CD4-positive, alpha-beta T cell treated with Interleukin-4 for 1 hour (primary cell): ENCODE data around the gene ZNF358.
A peak's percentile ranks its signal among the peaks of the same experiment; 100 is the strongest.

Experiments
- DNase-seq, 2 donors: peaks; one replicate each; pipeline ENCODE4 v3.0.0-alpha.2; 2020 to 2022

The ZNF358 gene

DNA sequence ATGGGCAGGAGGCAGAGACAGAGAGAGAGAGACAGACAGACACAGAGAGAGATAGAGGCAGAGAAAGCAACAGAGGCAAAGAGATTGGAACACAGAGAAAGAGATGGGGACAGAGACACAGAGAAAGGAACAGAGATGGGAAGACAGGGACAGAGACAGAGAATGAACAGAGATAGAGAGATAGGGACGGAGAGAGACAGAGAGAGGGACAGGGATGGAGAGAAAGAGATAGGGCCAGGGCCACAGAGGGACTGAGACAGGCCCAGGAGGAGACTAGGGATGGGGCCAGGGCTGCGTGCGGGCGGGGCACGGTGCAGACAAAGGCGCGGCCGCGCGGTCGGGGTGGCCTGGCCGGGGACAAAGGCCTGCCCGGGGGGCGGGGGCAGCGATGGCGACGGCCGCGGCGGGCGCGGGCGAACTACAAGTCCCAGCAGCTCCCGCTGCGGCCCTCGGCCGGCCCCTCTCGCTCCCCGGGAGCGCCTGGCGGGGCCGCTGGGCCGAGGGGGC lies at the start of gene ZNF358:
TSS of gene ZNF358 (plus strand) at position 459 of the 507 bp plus-strand sequence. CDS start 3,140 bp downstream, outside the sequence.
- no peak for DNase-seq

DNA sequence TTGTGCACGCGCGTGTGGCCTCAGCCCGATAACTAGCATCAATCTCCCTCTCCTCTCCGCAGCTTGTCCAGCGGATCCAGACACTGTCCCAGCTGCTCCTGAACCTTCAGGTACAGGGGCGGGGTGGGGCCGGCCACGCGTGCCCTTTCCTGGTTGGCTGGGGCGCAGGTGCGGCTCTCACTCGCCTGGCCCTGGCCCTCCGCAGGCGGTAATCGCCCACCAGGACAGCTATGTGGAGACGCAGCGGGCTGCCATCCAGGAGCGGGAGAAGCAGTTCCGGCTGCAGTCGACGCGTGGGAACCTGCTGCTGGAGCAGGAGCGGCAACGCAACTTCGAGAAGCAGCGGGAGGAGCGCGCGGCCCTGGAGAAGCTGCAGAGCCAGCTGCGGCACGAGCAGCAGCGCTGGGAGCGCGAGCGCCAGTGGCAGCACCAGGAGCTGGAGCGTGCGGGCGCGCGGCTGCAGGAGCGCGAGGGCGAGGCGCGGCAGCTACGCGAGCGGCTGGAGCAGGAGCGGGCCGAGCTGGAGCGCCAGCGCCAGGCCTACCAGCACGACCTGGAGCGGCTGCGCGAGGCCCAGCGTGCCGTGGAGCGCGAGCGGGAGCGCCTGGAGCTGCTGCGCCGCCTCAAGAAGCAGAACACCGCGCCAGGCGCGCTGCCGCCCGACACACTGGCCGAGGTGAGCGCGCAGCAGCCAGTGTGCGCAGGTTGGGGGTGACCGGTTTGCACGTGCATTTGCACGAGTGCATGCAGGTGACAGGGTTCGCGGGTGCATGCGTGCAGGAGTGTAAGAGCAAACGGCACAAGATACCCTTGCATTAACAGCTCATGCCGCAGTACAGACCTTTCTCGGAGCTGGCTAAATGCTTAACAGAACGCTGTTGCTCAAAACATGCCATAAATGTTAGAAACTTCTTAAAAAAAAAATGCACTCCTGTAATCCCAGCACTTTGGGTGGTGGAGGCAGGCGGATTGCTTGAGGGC lies 48.6 kb upstream of the ZNF358 start:
- no peak for DNase-seq

DNA sequence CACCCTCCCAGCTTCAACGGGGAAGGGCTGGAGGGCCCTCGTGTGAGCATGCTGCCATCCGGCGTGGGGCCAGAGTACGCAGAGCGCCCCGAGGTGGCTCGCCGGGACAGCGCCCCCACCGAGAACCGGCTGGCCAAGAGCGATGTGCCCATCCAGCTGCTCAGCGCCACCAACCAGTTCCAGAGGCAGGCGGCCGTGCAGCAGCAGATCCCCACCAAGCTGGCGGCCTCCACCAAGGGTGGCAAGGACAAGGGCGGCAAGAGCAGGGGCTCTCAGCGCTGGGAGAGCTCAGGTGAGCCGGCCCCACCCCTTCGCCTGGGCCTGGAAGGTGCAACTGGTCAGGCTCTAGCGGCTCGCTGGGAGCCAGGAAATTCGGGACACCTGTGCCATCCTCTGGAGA lies 47.1 kb upstream of the ZNF358 start:
- DNase-seq, result no peak

DNA sequence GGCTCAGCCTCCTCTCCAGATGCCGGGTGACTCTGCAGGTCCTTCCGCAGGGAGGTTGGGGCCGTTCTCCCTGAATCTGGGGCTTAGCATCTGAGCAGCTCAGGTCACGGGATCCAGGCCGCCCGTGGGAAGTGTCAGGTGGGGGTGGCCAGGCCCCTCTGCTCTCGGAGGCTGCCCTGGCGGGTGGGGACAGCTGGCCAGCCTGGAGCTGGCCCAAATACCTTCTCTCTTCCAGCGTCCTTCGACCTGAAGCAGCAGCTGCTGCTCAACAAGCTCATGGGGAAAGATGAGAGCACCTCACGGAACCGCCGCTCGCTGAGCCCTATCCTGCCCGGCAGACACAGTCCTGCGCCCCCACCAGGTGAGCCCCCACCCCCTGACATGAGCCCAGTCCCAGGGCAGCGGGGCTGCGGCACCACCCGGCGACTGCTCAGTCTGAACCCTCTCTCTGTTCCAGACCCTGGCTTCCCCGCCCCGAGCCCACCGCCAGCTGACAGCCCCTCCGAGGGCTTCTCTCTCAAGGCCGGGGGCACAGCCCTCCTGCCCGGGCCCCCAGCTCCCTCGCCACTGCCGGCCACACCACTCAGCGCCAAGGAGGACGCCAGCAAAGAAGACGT lies 46.1 kb upstream of the ZNF358 start:
- no peak for DNase-seq

DNA sequence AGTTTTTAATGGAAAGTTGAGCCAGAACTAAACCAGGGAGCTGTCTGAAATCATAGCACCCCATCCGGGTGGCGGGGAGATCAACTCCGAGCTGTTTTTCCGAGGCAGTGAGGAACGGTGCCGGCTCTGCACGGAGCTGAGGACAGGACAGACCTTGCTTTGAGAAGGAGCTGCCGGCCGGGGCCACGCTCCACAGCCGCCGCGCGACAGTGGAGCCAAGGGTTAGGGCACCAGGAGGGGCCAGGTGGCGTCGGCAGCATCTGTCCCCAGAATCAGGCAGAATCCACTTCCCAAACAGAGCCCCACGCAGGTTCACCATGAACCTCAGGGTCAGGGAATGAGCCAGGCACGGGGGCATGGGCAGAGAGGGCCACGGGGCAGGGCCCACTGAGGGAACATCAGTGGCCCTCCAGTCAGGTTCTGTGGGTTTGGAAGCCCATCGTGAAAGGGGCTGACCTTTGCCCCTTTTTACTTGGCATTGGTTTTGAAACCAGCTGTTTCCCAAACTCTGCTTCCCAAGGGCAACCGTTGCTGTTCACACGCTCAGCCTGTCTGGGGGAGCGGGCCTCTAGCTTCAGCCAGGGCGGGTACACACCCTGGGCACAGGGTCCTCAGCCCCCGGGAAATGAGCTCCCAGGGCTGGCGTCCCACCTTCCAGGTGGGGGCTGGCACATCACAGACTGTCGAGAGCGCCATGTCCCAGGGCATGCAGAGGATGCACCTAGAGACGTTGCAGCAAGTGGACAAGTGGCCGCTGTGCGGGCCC lies 45.2 kb upstream of the ZNF358 start:
- no peak for DNase-seq

DNA sequence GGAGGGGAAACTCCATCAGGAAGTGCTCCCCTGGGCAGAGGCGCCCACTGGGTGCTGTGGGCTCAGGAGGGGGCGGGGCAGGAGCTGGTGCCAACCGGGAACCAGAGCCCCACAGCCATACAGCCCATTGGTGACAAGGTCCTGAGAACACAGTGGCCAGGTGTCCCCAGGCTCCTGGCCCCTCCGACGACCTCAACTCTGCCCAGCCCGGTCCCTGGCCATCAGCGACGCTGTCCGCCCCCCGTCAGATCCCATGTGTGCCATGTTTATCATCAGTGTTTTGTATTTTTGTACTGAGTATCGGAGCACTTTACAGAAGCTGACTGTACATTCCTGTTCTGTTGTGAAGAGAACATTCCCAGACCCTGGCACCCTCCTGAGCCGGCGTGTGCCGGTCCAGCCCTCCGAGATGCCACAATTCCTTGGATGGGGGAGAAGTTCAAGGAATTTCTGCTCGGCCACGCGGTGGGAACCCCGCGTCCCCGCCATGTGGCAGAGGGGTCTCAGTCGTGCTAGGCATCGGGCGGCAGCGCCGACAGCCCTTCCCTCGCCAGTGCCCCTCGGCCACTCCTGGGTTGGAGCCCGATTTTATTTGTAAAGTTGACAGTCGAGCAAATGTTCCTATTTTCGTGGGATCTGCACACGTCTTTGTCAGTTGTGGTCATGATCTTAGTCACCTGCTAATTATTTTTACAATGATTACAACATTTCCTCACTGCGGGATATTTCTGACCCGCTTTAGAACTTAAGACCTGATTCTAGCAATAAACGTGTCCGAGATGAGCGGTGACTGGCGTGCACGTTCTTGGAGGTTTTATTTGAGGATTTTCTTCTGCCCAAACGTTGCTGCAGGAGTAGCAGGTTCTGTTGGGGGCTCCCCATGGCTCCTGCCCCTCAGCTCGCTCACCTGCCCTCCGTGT lies 43.9 kb upstream of the ZNF358 start:
- no peak for DNase-seq

DNA sequence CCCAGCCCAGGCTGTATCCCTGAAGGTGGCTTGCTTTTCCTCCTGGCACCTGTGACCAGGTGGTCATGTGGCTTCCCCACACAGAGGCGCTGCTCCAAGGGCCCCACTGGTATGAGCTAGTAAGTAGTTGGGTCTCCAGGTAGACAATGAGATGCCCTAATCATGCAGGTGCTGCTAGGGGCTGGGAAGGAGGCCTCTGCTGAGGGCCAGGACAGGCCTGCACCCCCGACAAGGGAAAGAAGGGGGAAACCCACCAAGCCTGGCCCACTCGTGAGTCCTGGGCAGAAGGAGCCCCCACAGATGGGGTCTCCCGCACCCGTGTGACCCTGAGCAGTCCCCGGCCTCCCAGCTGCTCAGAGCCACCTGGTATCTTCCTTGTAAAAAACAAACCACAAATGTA lies 40.2 kb upstream of the ZNF358 start:
- DNase-seq, result no peak

DNA sequence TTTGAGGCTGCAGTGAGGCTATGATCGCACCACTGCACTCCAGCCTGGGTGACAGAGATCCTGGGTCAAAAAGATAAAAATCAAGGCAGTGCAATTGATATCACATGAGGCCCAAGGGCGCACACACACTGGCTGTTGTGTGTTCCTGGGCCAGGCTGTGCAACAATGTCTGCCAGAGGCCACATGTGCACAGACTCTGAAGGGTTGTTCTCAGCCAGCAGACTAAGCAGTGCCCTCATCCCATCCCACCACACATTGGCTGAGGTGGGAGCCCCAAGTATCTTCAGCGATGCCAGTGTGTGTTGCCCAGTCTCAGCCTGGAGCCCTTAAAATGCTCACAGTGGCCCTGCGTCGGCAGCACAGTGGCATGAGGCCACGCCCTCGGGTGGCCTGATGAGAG lies 39.7 kb upstream of the ZNF358 start:
- DNase-seq, result no peak

DNA sequence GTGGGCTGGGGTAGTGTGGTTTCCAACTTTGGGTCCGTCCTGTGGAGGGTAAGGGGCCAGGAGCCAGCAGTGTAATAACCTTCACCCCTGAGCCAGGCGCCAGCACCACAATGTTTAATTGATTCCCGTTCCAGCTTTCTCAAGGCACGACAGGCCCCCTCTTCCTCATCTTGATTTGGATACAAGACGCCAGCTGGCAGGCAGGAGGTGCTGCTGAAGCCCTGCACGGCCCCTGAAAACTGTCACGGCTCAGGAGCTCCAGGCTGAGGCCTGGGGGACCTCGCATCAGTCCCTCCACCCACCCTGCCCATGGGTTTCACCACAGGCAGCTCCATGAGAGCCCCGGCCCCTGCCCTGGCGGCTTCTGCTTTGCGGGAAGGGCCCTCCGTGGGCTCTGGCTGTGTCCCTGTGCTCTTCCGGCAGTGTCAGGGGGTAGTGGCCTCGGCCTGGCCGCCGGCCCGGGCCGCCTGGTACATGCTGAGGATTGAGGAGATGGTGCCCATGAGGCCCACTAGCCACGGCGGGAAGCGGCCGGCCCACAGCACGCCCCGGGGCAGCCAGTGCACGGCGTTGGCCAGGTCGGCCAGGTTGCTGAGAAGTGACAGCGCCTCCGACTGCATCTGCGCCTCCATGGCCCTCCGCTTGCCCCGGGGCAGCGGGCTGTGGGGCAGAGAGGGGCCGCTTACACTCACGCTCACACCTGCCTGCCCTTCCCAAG lies 39.0 kb upstream of the ZNF358 start:
- no peak for DNase-seq

DNA sequence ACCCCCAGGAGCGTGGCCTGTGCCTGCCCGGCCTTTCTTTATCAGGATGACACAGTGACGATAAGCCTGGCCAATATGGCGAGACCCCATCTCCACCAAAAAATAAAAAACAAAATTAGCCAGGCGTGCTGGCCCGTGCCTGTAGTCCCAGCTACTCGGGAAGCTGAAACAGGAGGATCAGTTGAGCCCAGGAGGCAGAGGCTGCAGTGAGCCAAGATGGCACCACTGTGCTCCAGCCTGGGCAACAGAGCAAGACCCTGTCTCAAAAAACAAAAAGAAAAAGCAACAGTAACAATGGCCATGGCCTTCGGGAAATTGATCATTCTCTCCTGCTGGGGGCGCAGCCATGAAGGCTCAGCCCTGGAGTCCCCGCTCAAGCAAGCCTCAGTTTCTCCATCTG lies 38.1 kb upstream of the ZNF358 start:
- DNase-seq, result no peak

DNA sequence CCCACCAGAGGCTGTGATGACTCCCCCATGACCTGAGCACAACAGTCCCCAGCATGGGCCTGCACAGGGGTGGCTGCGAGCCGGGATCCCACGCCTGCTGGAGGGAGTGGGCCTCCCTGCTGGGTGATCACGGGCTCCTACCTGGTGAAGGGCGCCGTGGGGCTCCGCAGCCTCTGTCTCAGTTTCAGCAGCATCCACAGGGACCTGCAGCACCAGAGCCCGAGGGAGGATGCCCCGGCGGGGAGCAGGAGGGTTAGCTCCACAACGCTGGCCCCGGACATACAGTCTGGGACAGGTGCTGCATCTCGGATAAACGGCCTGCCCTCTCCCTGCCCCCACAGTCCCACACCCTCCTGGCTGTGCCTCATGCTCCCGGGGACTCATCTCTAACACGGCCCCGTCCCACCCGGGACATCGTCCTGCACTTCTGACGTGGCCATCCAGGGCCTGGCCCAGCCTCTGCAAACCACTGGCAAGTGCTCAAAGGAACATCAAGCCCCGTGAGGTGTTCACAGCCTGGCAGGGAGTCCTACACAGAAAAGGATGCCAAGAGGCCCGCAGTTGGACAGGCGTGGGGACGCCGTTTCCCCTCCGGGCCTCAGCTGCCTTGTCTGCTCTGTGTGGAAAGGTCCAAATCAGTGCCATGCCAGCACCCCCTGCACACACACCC lies 37.6 kb upstream of the ZNF358 start:
- no peak for DNase-seq

DNA sequence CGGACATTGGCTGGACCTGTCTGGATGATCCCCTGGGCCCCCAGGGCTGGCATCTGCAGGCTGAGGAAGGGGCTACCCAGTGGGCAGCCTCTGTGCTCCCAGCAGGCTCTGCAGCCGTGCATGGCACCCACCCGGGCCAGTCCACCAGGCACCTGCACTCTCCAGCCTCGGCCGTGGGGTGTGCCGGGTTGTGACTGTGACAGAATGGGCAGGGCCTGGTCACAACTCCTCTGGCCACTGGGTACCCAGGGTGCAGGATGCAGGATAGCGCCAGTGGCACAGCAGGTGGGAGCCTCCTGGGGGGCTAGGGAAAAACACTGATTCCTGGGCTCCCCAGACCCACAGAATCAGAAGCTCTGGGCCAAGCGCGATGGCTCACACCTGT lies 37.1 kb upstream of the ZNF358 start:
- DNase-seq, result no peak

DNA sequence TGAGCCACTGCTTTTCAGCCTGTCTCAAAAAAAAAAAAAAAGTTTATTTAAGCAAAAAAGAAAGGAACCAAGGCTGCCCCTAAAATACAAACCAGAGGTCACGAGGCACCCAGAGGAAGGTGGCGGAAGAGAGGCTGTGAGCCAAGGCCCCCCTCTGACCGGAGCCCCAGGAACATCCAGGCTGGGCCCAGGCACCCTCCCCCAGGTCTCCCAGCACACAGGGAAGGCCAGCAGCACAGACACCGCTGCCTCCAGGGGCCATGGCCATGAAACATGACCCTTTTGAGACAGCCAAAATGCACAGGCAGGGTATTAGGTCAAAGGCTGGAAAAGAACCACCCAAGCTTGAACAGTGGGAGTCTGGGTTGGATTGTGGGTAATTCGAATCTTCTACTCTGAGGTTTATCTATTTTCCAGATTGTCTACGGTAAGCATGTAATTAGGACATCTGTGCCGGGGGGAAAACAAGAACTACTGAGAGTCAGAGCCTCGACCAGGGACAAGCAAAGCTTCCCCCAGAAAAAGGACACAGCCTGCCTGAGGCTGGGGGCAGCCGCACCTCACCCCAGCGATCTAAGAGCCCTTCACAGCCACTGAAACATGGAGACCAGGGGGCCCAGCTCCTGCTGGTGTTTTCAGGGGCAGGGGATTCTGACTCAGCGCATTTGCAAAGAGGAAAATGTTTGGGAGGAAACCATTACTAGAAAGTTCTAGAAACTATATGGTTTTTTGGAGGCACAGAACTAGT lies 35.5 kb upstream of the ZNF358 start:
- no peak for DNase-seq

DNA sequence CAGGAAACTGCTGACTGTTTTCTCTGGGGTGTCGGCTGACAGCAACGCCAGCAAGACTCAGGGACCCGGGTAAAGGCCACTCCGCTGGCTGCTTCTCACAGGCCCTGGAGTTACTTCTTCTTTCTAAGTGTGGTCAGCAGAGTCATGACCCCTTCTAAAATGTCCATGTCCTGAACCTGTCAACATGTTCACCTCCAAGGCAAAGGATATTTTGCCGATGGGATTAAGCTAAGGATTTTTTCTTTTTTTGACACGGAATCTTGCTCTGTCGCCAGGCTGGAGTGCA lies 35.0 kb upstream of the ZNF358 start:
- DNase-seq, result no peak

DNA sequence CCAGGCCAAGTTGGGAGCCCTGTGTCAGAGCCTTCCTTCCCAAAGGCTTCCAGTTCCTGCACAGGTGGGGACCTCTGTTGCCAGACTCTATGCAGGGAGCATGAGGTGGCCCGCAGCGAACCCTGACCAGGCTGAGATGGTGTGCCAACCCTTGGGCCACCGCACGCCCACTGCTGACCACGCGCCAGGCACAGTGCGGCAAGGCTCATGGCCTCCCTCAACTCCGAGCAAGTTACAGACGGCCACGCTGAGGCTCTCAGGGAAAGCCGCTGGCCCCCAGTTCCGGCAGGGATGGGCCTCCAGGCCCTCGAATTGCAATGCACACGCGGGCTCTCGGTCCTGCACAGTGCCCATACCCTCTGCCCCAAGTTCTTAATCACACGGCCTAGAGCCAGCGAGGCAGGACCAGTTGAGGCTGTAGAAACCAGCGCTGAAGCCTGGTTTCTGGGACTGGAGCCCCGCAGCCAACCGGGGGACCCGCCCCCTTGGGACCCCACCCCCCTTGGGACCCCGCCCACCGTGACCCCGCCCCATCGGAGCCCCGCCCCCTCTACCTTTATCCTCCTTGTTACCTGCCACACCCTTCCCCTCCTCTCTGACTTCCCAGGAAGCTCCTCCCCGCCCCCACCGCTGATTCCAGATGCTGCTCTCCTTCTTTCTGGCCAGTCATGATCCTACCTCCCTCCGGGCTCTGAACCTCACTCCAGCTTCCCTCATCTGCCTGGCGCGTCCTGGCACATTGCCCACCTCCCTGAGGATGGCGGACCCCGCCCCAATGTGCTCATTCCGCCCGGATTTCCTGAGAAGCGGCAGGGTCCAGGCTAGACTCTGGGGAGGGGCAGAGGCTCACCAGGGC lies 33.1 kb upstream of the ZNF358 start:
- peak in 1 of 2 donors; percentile 27 for DNase-seq

DNA sequence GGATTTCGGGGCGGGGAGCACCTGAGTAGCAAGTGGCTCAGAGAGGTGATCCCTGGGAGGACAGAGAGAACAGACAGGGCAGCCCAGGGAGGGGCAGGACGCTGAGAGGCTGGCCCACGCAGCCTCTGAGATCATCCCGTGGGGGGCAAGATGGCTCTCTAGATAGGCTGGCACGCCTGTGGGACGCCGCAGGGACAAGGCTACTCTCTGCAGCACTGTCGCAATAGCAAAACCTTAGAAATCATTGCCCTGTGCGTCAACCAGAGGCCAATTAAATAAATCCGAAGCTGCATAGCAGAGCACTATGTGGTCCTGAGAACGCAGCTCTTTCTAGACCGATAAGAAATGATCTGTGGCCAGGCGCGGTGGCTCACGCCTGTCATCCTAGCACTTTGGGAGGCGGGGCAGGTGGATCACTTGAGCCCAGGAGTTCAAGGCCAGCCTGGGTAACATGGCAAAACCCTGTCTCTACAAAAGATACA lies 32.1 kb upstream of the ZNF358 start:
- no peak for DNase-seq

DNA sequence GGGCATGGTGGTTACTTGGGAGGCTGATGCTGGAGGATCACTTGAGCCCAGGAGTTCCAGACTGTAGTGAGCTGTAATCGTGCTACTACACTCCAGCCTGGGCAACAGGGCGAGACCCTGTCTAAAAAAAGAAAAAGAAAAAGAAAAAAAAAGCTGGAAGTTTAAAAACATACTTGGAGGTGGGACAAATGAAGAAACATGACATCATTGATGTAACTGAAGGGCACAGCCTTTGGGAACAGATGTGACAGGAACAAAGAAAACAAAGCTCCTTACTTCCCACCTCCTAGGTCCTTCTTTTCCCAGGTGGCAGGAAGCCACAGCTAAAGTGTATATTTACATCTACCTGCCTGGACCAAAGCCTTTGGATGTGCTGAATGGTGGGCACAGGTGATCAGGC lies 29.0 kb upstream of the ZNF358 start:
- DNase-seq, result no peak

DNA sequence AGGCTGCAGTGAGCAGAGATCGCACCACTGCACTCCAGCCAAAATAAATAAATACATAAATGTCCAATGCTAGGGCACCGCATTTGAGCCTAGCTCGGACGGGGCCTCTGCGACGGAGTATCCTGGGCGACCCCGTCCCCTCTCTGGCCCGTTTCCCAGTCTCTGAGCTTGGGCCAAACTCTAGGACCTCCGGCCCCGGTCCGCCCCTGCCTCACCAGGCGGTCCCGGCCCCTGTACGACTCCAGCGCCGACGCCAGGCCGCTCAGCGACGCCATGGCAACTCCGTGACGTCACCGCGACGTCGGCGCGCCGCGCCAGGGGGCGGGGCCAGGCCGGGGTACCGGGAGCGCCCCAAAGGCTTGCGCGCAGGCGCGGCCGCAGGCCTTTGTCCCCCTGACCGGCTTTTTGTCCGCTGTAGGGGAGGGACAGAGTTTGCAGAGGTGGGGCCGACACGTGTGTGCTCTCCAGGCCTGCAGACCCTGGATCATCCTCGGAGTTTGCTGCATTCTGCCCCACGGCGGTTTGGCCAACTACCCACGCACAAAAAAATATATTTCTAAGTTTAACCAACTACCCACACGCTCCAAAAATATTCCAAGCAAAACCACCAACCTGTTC lies 27.1 kb upstream of the ZNF358 start, which contains the start of gene PEX11G:
TSS of gene PEX11G (minus strand) at position 300 of the 618 bp plus-strand sequence. CDS start at position 275, 25 bp downstream.
- DNase-seq, result peak; percentile 89 to 90

DNA sequence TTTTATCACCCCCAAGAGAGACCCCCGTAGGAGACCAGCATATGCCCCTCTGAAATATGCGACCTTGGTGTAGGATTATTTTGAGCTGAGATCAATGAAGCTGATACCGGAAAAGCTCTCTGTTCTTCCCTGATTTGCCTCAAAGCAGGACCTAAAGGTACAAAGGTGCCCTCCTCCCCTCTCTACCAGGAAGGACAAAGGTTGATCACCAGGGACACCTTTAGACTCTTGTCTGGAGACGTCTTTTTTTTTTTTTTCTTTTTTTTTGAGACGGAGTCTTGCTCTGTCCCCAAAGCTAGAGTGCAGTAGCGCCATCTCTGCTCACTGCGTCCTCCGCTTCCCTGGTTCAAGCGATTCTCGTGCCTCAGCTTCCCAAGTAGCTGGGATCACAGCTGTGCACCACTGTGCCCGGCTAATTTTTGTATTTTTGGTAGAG lies 26.3 kb upstream of the ZNF358 start:
- DNase-seq, result no peak
